A549 (cell line): ENCODE results near the gene AUTS2. TPM values are rescaled to one million over a fixed set of nuclear protein-coding genes. Genes with fewer than 3 reads are reported as not detected.

Source experiments
- ATAC-seq, 2 experiments: fragments of 200-7000 bp in 1 of 2; fragments of >200 bp in 1 of 2; cut with Nextera tagmentation in 1 of 2; cut with Tn5 transposase in 1 of 2; 3 replicates each; pipeline versions ENCODE4 v1.8.0 to v1.9.1; 2018 to 2020; ENCODE audit warnings: mild to moderate bottlenecking in 1 of 2, moderate library complexity in 1 of 2
- CTCF ChIA-PET: fragments of 300-600 bp; sonication (Branson Sonifier 250); formaldehyde crosslinking; extraction: SDS; loops from one replicate; lab custom pipeline; 2021; ENCODE audit warnings: antibody characterized with exemption, inconsistent platforms; lab: Yijun Ruan, JAX
- POLR2A ChIA-PET: fragments of 350-600 bp; formaldehyde crosslinking; extraction: SDS; loops from one replicate; lab custom pipeline; 2021; ENCODE audit warnings: antibody characterized with exemption, inconsistent platforms; lab: Yijun Ruan, JAX
- DNase-seq, 2 experiments: peaks; one replicate each; pipeline versions ENCODE4 v3.0.0 to v3.0.0-alpha.2; 2011 to 2016; ENCODE audit warnings: low read depth in 1 of 2, low spot score in 1 of 2
- FAIRE-seq: peaks from 2 replicates; lab custom pipeline; 2011; peaks lifted over from hg19 to GRCh38; lab: Jason Lieb, UNC
- H3K27ac ChIP-seq, 2 experiments: fragments of >200 bp; sonication (Bioruptor Twin); formaldehyde crosslinking; 3 replicates each; pipeline ENCODE4 v1.5.1; 2016 to 2017
- H3K4me1 ChIP-seq: fragments of >200 bp; sonication (Bioruptor Twin); formaldehyde crosslinking; 3 replicates; pipeline ENCODE4 v1.6.1; 2016
- H3K4me2 ChIP-seq: fragments of >200 bp; sonication (Bioruptor Twin); formaldehyde crosslinking; 3 replicates; pipeline ENCODE4 v1.6.1; 2016
- H3K4me3 ChIP-seq: fragments of >200 bp; sonication (Bioruptor Twin); formaldehyde crosslinking; 3 replicates; pipeline ENCODE4 v1.5.1; 2016
- H3K9me3 ChIP-seq: fragments of >200 bp; sonication (Bioruptor Twin); formaldehyde crosslinking; 3 replicates; pipeline ENCODE4 v1.6.1; 2016
- ATOH8 ChIP-seq: fragments of 250-450 bp; sonication (Bioruptor Pico); IDR thresholded peaks from 2 replicates; pipeline ENCODE4 v1.5.0; 2020; ENCODE audit warnings: low read depth, mild to moderate bottlenecking, moderate library complexity
- BHLHE40 ChIP-seq: IDR thresholded peaks from 2 replicates; pipeline ENCODE4 v1.6.1; 2012; ENCODE audit warnings: low read depth, low read length, inconsistent platforms
- CBX2 ChIP-seq: fragments of 200-600 bp; sonication (generic); IDR thresholded peaks from 2 replicates; pipeline ENCODE4 v1.6.1; 2016; ENCODE audit warnings: low read depth, mild to moderate bottlenecking, borderline replicate concordance
- CEBPB ChIP-seq, 2 experiments: fragments of >200 bp in 1 of 2; sonication (Bioruptor Twin) in 1 of 2; formaldehyde crosslinking in 1 of 2; IDR thresholded peaks; 2 replicates each; pipeline ENCODE4 v1.6.1; 2012 to 2016
- EHMT2 ChIP-seq: fragments of 200-600 bp; sonication (generic); IDR thresholded peaks from 2 replicates; pipeline ENCODE4 v1.6.1; 2016; ENCODE audit warnings: antibody characterized with exemption, low read depth, mild to moderate bottlenecking, moderate library complexity
- ELK1 ChIP-seq: fragments of 150-350 bp; IDR thresholded peaks from 2 replicates; pipeline ENCODE4 v1.6.1; 2014; ENCODE audit warnings: low read depth, mild to moderate bottlenecking, low read length
- EP300 ChIP-seq, 2 experiments: fragments of >200 bp; sonication (Bioruptor Twin); formaldehyde crosslinking; IDR thresholded peaks; 2 replicates in 1 of 2; 3 replicates in 1 of 2; pipeline ENCODE4 v1.6.1; 2016 to 2017
- GATA3 ChIP-seq: IDR thresholded peaks from 2 replicates; pipeline ENCODE4 v1.6.1; 2012; ENCODE audit warnings: borderline replicate concordance
- HDAC2 ChIP-seq: fragments of 200-600 bp; sonication (generic); IDR thresholded peaks from 2 replicates; pipeline ENCODE4 v1.6.1; 2016
- HOXB13 ChIP-seq: fragments of 250-450 bp; sonication (Bioruptor Pico); IDR thresholded peaks from 2 replicates; pipeline ENCODE4 v1.5.0; 2020; ENCODE audit warnings: low read depth, mild to moderate bottlenecking, moderate library complexity
- JUN ChIP-seq, 2 experiments: fragments of >200 bp; sonication (Bioruptor Twin); formaldehyde crosslinking; IDR thresholded peaks; 2 replicates in 1 of 2; 3 replicates in 1 of 2; pipeline ENCODE4 v1.6.1; 2016 to 2017
- KDM5A ChIP-seq: fragments of 200-600 bp; sonication (generic); IDR thresholded peaks from 2 replicates; pipeline ENCODE4 v1.6.1; 2016; ENCODE audit warnings: antibody characterized with exemption, mild to moderate bottlenecking
- MYC ChIP-seq: IDR thresholded peaks from 2 replicates; pipeline ENCODE4 v1.6.1; 2012; ENCODE audit warnings: mild to moderate bottlenecking, inconsistent platforms, low read length, improper control_type of control experiment, borderline replicate concordance
- PHF8 ChIP-seq: fragments of 200-600 bp; sonication (generic); IDR thresholded peaks from 2 replicates; pipeline ENCODE4 v1.6.1; 2016; ENCODE audit warnings: low read depth, mild to moderate bottlenecking, antibody characterized with exemption, moderate library complexity, borderline replicate concordance
- POLR2A ChIP-seq: IDR thresholded peaks from 2 replicates; pipeline ENCODE4 v1.6.1; 2012; ENCODE audit warnings: mild to moderate bottlenecking, low read length
- POLR2AphosphoS2 ChIP-seq: conservative IDR thresholded peaks from 2 replicates; pipeline ENCODE4 v1.6.1; 2012; ENCODE audit warnings: low read length, improper control_type of control experiment, inconsistent platforms
- RCOR1 ChIP-seq: fragments of 150-350 bp; IDR thresholded peaks from 2 replicates; pipeline ENCODE4 v1.6.1; 2014; ENCODE audit warnings: antibody characterized with exemption, low read length, low read depth
- TFCP2L1 ChIP-seq: fragments of 250-450 bp; sonication (Bioruptor Pico); IDR thresholded peaks from 2 replicates; pipeline ENCODE4 v1.5.0; 2021; ENCODE audit warnings: mild to moderate bottlenecking
- WGBS: methylation state at CpG from one replicate; pipeline ENCODE4 v1.1.6; 2017; ENCODE audit errors: missing lambda C conversion rate; 5-methylcytosine and 5-hydroxymethylcytosine counted together
- polyA plus RNA-seq, 4 experiments: library from polyadenylated mRNA; depleted of rRNA in 3 of 4; stranded (reverse); fragments of >200 nt; fragmentation: RNase III in 1 of 4; extraction: RNeasy Plus Mini Kit Qiagen cat#74134 plus additional on column Dnase treatment in 1 of 4; gene quantifications; 2 replicates in 3 of 4; 3 replicates in 1 of 4; pipeline ENCODE4 v1.2.3, GENCODE V29; 2011 to 2017
- TF ChIP-seq, protein P1 (sequence below): IDR thresholded peaks from 2 replicates; pipeline ENCODE4 v1.6.1; 2012
- TF ChIP-seq, protein P2 (sequence below): IDR thresholded peaks from 2 replicates; pipeline ENCODE4 v1.6.1; 2012; ENCODE audit warnings: low read depth, borderline replicate concordance
- TF ChIP-seq, protein P3 (sequence below): fragments of >200 bp; sonication (Bioruptor Twin); formaldehyde crosslinking; IDR thresholded peaks from 3 replicates; pipeline ENCODE4 v1.6.1; 2016
- TF ChIP-seq, protein P4 (sequence below): IDR thresholded peaks from 2 replicates; pipeline ENCODE4 v1.6.1; 2012

AUTS2 gene
- polyA plus RNA-seq, 2 of the 4 experiments (the other 2 are of a cell fraction) = 1.6 to 3.6 TPM

- TF ChIP-seq ELK1 (no peak), MYC (no peak), KDM5A (no peak)
- TF ChIP-seq, protein P1, sequence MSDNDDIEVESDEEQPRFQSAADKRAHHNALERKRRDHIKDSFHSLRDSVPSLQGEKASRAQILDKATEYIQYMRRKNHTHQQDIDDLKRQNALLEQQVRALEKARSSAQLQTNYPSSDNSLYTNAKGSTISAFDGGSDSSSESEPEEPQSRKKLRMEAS = no peak
- TF ChIP-seq, protein P2, sequence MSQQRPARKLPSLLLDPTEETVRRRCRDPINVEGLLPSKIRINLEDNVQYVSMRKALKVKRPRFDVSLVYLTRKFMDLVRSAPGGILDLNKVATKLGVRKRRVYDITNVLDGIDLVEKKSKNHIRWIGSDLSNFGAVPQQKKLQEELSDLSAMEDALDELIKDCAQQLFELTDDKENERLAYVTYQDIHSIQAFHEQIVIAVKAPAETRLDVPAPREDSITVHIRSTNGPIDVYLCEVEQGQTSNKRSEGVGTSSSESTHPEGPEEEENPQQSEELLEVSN = no peak
Observed at GRCh38 chr7:70142247-70142932, 544.1 kb downstream of the AUTS2 start (continued).

DNA sequence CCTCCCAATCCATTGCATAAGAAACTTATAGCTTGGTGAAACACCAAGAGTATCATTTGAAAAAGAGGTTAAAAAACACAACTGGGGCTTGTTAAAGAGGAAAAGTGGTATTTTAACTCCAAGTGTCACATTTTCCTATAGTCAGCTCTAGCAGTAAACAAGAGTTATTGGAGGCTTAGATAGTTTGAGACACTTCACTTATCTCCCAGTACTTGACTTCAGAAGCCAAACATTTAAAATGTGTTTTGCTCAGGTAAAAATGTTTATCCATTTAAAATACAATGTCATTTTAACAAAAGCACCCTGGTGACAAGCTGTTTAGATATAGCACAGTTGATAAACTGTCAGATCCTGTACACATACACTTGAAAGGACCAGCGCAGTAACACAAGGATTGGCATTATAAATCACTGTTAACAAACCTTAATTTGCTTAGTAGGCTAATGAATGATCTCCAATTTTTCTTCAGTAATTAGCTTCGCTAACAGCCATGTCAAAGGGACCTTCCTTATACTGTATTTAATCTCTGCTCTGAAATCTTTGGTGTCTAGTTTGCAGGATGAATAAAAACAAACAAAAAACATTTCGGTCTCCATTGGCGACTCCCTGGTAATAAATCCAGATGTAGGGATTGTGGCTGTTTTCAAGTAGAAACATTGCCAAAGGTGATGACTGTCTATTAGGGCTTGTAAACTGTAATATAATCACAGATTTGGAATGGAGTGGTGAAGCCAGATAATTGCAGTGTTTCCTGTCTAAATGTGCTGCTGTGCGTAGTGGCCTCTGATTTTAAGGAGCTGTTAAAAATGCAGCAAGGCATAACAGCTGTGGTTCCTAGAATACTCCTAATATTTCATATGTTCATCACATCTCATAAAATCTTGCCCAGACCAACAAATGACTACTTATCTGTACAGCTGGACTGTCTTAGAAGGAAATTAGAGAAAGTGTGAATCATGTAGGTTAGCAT is 545.1 kb downstream of the AUTS2 start:
- Histone ChIP-seq H3K9me3 (no peaks in the 10 kb centered on the region), H3K4me3 (no peak overlapping the region), H3K4me2 (no peak overlapping the region), H3K4me1 (no peaks in the 10 kb centered on the region), H3K27ac (no peak overlapping the region)
- no peak for ATAC-seq
- FAIRE-seq = no peak
- CTCF ChIA-PET = interaction anchor here (1.1 to 1.6 kb wide), 2 partner anchors 18 to 966 kb away, joined by 3 read pairs; no protein-coding TSS in a partner anchor
- no peak for DNase-seq
- 34% methylated on average over 5 of the region's 5 CpGs for WGBS
- POLR2A ChIA-PET = no interaction called here
- TF ChIP-seq RCOR1 (no peak), CBX2 (no peak), HOXB13 (CRISPR knock-in tag) (no peak), ATOH8 (CRISPR knock-in tag) (no peak), EP300 (IDR thresholded peaks at IDR 0.05) (no peak), POLR2AphosphoS2 (no peak), ELK1 (no peak), POLR2A (no peak), GATA3 (no peak), HDAC2 (no peak), PHF8 (no peak), JUN (IDR thresholded peaks at IDR 0.05) (no peak), CEBPB (IDR thresholded peaks at IDR 0.05) (no peak), EHMT2 (no peak), BHLHE40 (no peak), TFCP2L1 (no peak)
- TF ChIP-seq, protein P3, sequence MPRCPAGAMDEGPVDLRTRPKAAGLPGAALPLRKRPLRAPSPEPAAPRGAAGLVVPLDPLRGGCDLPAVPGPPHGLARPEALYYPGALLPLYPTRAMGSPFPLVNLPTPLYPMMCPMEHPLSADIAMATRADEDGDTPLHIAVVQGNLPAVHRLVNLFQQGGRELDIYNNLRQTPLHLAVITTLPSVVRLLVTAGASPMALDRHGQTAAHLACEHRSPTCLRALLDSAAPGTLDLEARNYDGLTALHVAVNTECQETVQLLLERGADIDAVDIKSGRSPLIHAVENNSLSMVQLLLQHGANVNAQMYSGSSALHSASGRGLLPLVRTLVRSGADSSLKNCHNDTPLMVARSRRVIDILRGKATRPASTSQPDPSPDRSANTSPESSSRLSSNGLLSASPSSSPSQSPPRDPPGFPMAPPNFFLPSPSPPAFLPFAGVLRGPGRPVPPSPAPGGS = no peak
- TF ChIP-seq, protein P2 = no peak
- TF ChIP-seq, protein P4, sequence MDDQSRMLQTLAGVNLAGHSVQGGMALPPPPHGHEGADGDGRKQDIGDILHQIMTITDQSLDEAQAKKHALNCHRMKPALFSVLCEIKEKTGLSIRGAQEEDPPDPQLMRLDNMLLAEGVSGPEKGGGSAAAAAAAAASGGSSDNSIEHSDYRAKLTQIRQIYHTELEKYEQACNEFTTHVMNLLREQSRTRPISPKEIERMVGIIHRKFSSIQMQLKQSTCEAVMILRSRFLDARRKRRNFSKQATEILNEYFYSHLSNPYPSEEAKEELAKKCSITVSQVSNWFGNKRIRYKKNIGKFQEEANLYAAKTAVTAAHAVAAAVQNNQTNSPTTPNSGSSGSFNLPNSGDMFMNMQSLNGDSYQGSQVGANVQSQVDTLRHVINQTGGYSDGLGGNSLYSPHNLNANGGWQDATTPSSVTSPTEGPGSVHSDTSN = no peak
- TF ChIP-seq, all 56 proteins: peak for 0
